GM19351 (cell line): ENCODE results near the gene HNRNPR.
"Not testable (repeated sequence)": the region's sequence is repeated elsewhere in the genome, so short reads cannot be mapped to it uniquely, and the experiment has no call there.

ENCODE experiments used
- ATAC-seq: cut with Tn5 transposase; IDR thresholded peaks from one replicate; pipeline ENCODE4 v1.9.1; 2021; ENCODE audit warnings: mild to moderate bottlenecking, moderate library complexity; ENCODE audit not compliant: unreplicated experiment

Gene HNRNPR

GRCh38 chr1:23331713-23332112, 12.4 kb downstream of the HNRNPR start:
- no peak for ATAC-seq

- no peak for ATAC-seq
Measured at GRCh38 chr1:23330846-23331245, 13.2 kb downstream of the HNRNPR start.

- no peak for ATAC-seq
Measured at GRCh38 chr1:23325393-23325792, 18.7 kb downstream of the HNRNPR start.

- ATAC-seq = no peak
Measured at GRCh38 chr1:23322770-23323169, 21.3 kb downstream of the HNRNPR start.

GRCh38 chr1:23310280-23310679, 33.8 kb downstream of the HNRNPR start:
- ATAC-seq = not testable (repeated sequence)

- ATAC-seq = no peak
Measured at GRCh38 chr1:23304140-23304620, 39.9 kb downstream of the HNRNPR start.

GRCh38 chr1:23303524-23303923, 40.6 kb downstream of the HNRNPR start:
- ATAC-seq = no peak

- no peak for ATAC-seq
Measured at GRCh38 chr1:23296931-23297330, 47.2 kb downstream of the HNRNPR start.

GRCh38 chr1:23291706-23292105, 52.4 kb downstream of the HNRNPR start:
- no peak for ATAC-seq

GRCh38 chr1:23290836-23291565, 53.1 kb downstream of the HNRNPR start:
- ATAC-seq = no peak

GRCh38 chr1:23288671-23289070, 55.4 kb downstream of the HNRNPR start:
- no peak for ATAC-seq

GRCh38 chr1:23288201-23288600, 55.9 kb downstream of the HNRNPR start:
- ATAC-seq = no peak

- no peak for ATAC-seq
Measured at GRCh38 chr1:23286401-23286800, 57.7 kb downstream of the HNRNPR start.

GRCh38 chr1:23283667-23284602, 60.1 kb downstream of the HNRNPR start:
- no peak for ATAC-seq

- no peak for ATAC-seq
Measured at GRCh38 chr1:23282957-23283356, 61.1 kb downstream of the HNRNPR start.

- ATAC-seq = no peak
Measured at GRCh38 chr1:23278717-23279116, 65.4 kb downstream of the HNRNPR start.

GRCh38 chr1:23276531-23276930, 67.6 kb downstream of the HNRNPR start:
- ATAC-seq = no peak

GRCh38 chr1:23274134-23274505, 70.0 kb downstream of the HNRNPR start:
- no peak for ATAC-seq

GRCh38 chr1:23273450-23274133, 70.5 kb downstream of the HNRNPR start:
- no peak for ATAC-seq

- no peak for ATAC-seq
Measured at GRCh38 chr1:23263380-23263887, 80.7 kb downstream of the HNRNPR start.

GRCh38 chr1:23258082-23258481, 86.0 kb downstream of the HNRNPR start:
- ATAC-seq = not testable (repeated sequence)
